ENCODE data around the gene HARS2. TPM values are rescaled to one million over a fixed set of nuclear protein-coding genes. Genes with fewer than 3 reads are reported as not detected.
A peak's percentile ranks its signal among the peaks of the same experiment; 100 is the strongest.

HARS2 gene
- total and polyA plus RNA-seq, 2 donors from 2014 or later: 26.7 to 27.6 TPM

DNA sequence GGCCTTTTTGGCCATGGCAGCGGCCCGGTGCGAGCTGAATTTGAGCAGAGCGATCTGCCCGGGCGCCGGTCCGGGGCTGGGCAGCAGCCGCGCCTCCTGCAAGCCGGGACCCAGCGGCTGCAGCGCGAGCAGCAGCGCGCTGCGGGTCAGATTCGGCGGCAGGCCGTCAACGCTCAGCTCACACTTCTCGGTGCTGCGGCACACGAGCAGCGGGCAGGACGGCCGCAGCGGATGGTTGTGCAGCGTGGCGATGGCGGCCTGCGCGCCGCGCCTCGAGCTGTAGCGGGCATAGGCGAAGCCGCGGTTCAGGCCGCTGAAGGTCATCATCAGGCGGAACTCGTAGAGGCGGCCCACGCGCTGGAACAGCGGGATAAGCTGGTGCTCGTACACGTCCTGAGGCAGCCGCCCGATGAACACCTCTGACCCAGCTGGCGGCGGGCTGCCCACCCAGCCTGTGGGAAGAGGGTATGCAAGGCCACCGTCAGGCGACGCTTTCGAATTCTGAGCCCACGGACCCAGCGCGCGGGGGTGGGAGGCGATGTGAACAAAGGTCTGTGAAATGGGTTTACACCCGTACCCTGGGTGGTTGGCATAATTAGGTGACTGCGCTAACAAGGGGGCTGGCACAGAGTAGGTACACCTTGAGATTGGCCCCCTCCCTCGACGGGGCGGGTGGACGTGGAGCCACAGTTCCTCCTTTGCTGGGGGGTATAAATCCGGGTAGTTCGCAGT is 18.6 kb upstream of the HARS2 start:
- FAIRE-seq: no peak
- Histone ChIP-seq H3K27ac (ENCODE audit: low read depth in 2 of 2, low read length in 2 of 2) (no peak overlapping the region), H3K27me3 (ENCODE audit: control insufficient read depth, insufficient read depth, low read length) (no peaks in the 10 kb centered on the region), H3K4me3 (ENCODE audit: low read length in 3 of 3) (no peak overlapping the region), H3K36me3 (ENCODE audit: control insufficient read depth in 2 of 3, insufficient read depth in 3 of 3, low read length in 3 of 3) (peaks cover 7 to 48% (median 42%) of the 10 kb centered on the region in 3 donors), H3K9me3 (ENCODE audit: control insufficient read depth in 2 of 3, insufficient read depth in 1 of 3, low read length in 3 of 3) (no peaks in the 10 kb centered on the region), H3K4me1 (ENCODE audit: control insufficient read depth in 2 of 3, insufficient read depth in 2 of 3, low read depth in 1 of 3, low read length in 3 of 3) (no peaks in the 10 kb centered on the region), H3K9ac (ENCODE audit: low read length in 3 of 3) (no peak overlapping the region)
- TF ChIP-seq, protein P1, sequence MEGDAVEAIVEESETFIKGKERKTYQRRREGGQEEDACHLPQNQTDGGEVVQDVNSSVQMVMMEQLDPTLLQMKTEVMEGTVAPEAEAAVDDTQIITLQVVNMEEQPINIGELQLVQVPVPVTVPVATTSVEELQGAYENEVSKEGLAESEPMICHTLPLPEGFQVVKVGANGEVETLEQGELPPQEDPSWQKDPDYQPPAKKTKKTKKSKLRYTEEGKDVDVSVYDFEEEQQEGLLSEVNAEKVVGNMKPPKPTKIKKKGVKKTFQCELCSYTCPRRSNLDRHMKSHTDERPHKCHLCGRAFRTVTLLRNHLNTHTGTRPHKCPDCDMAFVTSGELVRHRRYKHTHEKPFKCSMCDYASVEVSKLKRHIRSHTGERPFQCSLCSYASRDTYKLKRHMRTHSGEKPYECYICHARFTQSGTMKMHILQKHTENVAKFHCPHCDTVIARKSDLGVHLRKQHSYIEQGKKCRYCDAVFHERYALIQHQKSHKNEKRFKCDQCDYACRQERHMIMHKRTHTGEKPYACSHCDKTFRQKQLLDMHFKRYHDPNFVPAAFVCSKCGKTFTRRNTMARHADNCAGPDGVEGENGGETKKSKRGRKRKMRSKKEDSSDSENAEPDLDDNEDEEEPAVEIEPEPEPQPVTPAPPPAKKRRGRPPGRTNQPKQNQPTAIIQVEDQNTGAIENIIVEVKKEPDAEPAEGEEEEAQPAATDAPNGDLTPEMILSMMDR (IDR thresholded peaks at IDR 0.05; ENCODE audit: borderline replicate concordance, extremely low read depth, insufficient read depth): no peak
- peak in 4 of 5 donors; percentile 14 to 79 (median 16) for DNase-seq
- intact Hi-C loops (cut with DNase I): no loop called here

DNA sequence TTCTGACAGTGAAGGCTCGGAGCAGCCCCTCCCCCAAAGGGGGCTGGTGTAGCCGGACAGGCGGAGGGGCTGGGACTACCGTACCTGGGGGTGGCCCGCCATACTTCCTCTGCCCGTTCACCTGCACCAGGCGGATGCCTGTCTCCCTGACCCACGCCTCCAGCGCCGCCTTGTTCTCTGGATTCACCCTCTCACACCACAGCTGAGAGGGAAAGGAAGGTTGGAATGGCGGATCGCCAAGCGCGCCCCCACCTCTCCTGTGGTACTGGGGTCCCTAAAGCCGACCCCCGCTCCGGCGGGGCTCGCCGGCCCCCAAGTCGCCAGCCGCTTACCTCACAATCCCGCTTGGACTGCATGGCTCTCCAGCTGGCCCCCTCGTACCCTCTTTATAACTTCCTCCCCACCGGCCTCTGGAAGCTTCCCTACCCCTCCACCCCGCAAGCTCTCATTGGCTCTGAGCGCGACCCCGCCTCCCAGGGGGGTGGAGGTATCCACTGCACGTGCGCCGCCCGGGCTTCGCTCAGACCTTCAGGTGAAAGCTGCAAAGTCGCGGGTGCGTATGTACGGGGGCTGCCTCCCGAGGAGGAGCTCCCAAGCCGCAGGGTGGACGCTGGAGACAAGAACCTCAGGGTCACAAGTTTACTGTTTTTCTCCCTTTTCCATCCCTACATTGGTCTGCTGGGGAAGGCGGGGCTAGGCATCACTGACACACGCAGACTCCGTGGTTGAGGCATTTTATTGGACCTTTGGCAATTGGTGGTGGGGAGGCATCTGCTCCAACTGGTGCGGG is 17.9 kb upstream of the HARS2 start, which contains the start of gene DND1:
TSS of gene DND1 (minus strand) at position 390 of the 790 bp plus-strand sequence. CDS start at position 356, 34 bp downstream.
- no peak within 1 kb of the TSS for H3K9ac ChIP-seq (ENCODE audit: low read length in 3 of 3)
- H3K4me3 ChIP-seq (ENCODE audit: low read length in 3 of 3): no peak within 1 kb of the TSS
- H3K27ac ChIP-seq (ENCODE audit: low read depth in 2 of 2, low read length in 2 of 2): no peak within 1 kb of the TSS
- no peaks in the 10 kb centered on the region for H3K9me3 ChIP-seq (ENCODE audit: control insufficient read depth in 2 of 3, insufficient read depth in 1 of 3, low read length in 3 of 3)
- H3K27me3 ChIP-seq (ENCODE audit: control insufficient read depth, insufficient read depth, low read length): no peaks in the 10 kb centered on the region
- TF ChIP-seq, protein P1 (IDR thresholded peaks at IDR 0.05; ENCODE audit: borderline replicate concordance, extremely low read depth, insufficient read depth): no peak
- intact Hi-C loops (cut with DNase I): no loop called here
- no peaks in the 10 kb centered on the region for H3K4me1 ChIP-seq (ENCODE audit: control insufficient read depth in 2 of 3, insufficient read depth in 2 of 3, low read depth in 1 of 3, low read length in 3 of 3)
- no peak for FAIRE-seq
- DNase-seq: peak in 1 of 5 donors; percentile 73
- H3K36me3 ChIP-seq (ENCODE audit: control insufficient read depth in 2 of 3, insufficient read depth in 3 of 3, low read length in 3 of 3): peaks cover 7 to 45% (median 39%) of the 10 kb centered on the region in 3 donors

DNA sequence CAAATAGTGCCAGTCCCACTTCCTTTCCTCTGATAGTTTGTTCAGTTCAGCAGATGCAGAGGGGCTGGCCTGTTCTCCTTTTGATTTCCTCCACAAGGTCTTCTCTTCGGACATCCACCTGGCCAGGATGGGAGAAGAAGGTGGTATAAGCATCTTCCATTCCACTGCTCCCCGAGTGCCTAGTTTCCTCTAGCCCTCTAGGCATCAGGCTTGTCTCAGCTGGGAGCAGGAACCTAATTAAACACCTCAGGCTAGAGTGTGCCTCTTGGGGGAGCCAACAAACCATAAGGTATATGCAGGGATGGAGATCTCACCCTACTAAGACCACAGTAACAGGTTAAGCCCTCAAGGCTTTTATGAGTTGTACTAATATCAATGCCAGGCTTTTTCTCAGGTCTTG is 17.0 kb upstream of the HARS2 start:
- no peak for FAIRE-seq
- H3K4me1 ChIP-seq (ENCODE audit: control insufficient read depth in 2 of 3, insufficient read depth in 2 of 3, low read depth in 1 of 3, low read length in 3 of 3): no peaks in the 10 kb centered on the region
- no peak for DNase-seq
- H3K27ac ChIP-seq (ENCODE audit: low read depth in 2 of 2, low read length in 2 of 2): no peak overlapping the region
- H3K9me3 ChIP-seq (ENCODE audit: control insufficient read depth in 2 of 3, insufficient read depth in 1 of 3, low read length in 3 of 3): no peaks in the 10 kb centered on the region
- intact Hi-C loops (cut with DNase I): no loop called here
- H3K4me3 ChIP-seq (ENCODE audit: low read length in 3 of 3): no peak overlapping the region
- no peaks in the 10 kb centered on the region for H3K27me3 ChIP-seq (ENCODE audit: control insufficient read depth, insufficient read depth, low read length)
- H3K9ac ChIP-seq (ENCODE audit: low read length in 3 of 3): no peak overlapping the region
- TF ChIP-seq, protein P1 (IDR thresholded peaks at IDR 0.05; ENCODE audit: borderline replicate concordance, extremely low read depth, insufficient read depth): no peak
- peaks cover 7 to 43% (median 32%) of the 10 kb centered on the region in 3 donors for H3K36me3 ChIP-seq (ENCODE audit: control insufficient read depth in 2 of 3, insufficient read depth in 3 of 3, low read length in 3 of 3)
